ES-I3 (cell line): ENCODE measurements around the gene PIGR.
"Not testable (repeated sequence)": the region's sequence is repeated elsewhere in the genome, so short reads cannot be mapped to it uniquely, and the experiment has no call there.

Experiments used
- H3K36me3 ChIP-seq: 2 replicates; pipeline ENCODE4 v1.6.1; 2013; ENCODE audit warnings: mild to moderate bottlenecking, low read length, control low read depth, moderate library complexity; ENCODE audit not compliant: insufficient read depth
- H3K4me1 ChIP-seq: 2 replicates; pipeline ENCODE4 v1.6.1; 2013; ENCODE audit warnings: mild to moderate bottlenecking, control low read depth, low read length; ENCODE audit not compliant: insufficient read depth
- H3K9ac ChIP-seq: 2 replicates; pipeline ENCODE4 v1.6.1; 2013; ENCODE audit warnings: low read depth, mild to moderate bottlenecking, low read length, moderate library complexity
- H3K9me3 ChIP-seq: 2 replicates; pipeline ENCODE4 v1.6.1; 2013; ENCODE audit warnings: mild to moderate bottlenecking, low read length, moderate library complexity; ENCODE audit not compliant: control insufficient read depth, insufficient read depth

The PIGR gene

GRCh38 chr1:206932177-206932576 lies 14.1 kb downstream of the PIGR start:
- Histone ChIP-seq H3K4me1 (no peaks in the 10 kb centered on the region), H3K36me3 (no peaks in the 10 kb centered on the region), H3K9ac (no peak overlapping the region), H3K9me3 (no peaks in the 10 kb centered on the region)

GRCh38 chr1:206931709-206932108 lies 14.6 kb downstream of the PIGR start:
- Histone ChIP-seq H3K4me1 (no peaks in the 10 kb centered on the region), H3K9ac (no peak overlapping the region), H3K36me3 (no peaks in the 10 kb centered on the region), H3K9me3 (no peaks in the 10 kb centered on the region)

- H3K36me3 ChIP-seq = no peaks in the 10 kb centered on the region
- no peak overlapping the region for H3K9ac ChIP-seq
Measured at GRCh38 chr1:206930210-206930798, 16.0 kb downstream of the PIGR start.

GRCh38 chr1:206929524-206929923 lies 16.7 kb downstream of the PIGR start:
- H3K36me3 ChIP-seq = no peaks in the 10 kb centered on the region
- H3K9me3 ChIP-seq = no peaks in the 10 kb centered on the region
- no peak overlapping the region for H3K9ac ChIP-seq
- no peaks in the 10 kb centered on the region for H3K4me1 ChIP-seq

More at GRCh38 chr1:206930210-206930798, 16.0 kb downstream of the PIGR start:
- Histone ChIP-seq H3K9me3 (no peaks in the 10 kb centered on the region), H3K4me1 (no peaks in the 10 kb centered on the region)

GRCh38 chr1:206926286-206926685 lies 20.0 kb downstream of the PIGR start:
- Histone ChIP-seq H3K36me3 (no peaks in the 10 kb centered on the region), H3K9me3 (no peaks in the 10 kb centered on the region), H3K9ac (no peak overlapping the region), H3K4me1 (no peaks in the 10 kb centered on the region)

GRCh38 chr1:206925106-206925736 lies 21.0 kb downstream of the PIGR start:
- H3K9me3 ChIP-seq = no peaks in the 10 kb centered on the region
- H3K36me3 ChIP-seq = no peaks in the 10 kb centered on the region
- H3K4me1 ChIP-seq = no peaks in the 10 kb centered on the region
- H3K9ac ChIP-seq = no peak overlapping the region

- Histone ChIP-seq H3K36me3 (no peaks in the 10 kb centered on the region), H3K4me1 (no peaks in the 10 kb centered on the region), H3K9me3 (no peaks in the 10 kb centered on the region), H3K9ac (no peak overlapping the region)
Measured at GRCh38 chr1:206924592-206925105, 21.6 kb downstream of the PIGR start.

GRCh38 chr1:206923961-206924557 lies 22.2 kb downstream of the PIGR start:
- H3K4me1 ChIP-seq, H3K9me3 ChIP-seq, H3K36me3 ChIP-seq, H3K9ac ChIP-seq: not testable (repeated sequence)

GRCh38 chr1:206923009-206923960 lies 23.0 kb downstream of the PIGR start:
- Histone ChIP-seq H3K4me1 (no peaks in the 10 kb centered on the region), H3K9ac (no peak overlapping the region), H3K36me3 (no peaks in the 10 kb centered on the region), H3K9me3 (no peaks in the 10 kb centered on the region)

- no peaks in the 10 kb centered on the region for H3K9me3 ChIP-seq
- H3K36me3 ChIP-seq = no peaks in the 10 kb centered on the region
- no peak overlapping the region for H3K9ac ChIP-seq
- H3K4me1 ChIP-seq = no peaks in the 10 kb centered on the region
Measured at GRCh38 chr1:206922524-206922923, 23.7 kb downstream of the PIGR start.

GRCh38 chr1:206921772-206922265 lies 24.4 kb downstream of the PIGR start, which contains the start of gene FCMR:
Gene FCMR, minus strand, starts transcription at chr1:206921941. Its CDS starts 87 bp downstream, at chr1:206921854.
- H3K9ac ChIP-seq = no peak within 1 kb of the TSS
- no peaks in the 10 kb centered on the region for H3K36me3 ChIP-seq
- no peaks in the 10 kb centered on the region for H3K9me3 ChIP-seq
- H3K4me1 ChIP-seq = no peaks in the 10 kb centered on the region

- Histone ChIP-seq H3K9me3 (no peaks in the 10 kb centered on the region), H3K4me1 (no peaks in the 10 kb centered on the region), H3K36me3 (no peaks in the 10 kb centered on the region), H3K9ac (no peak overlapping the region)
Measured at GRCh38 chr1:206918076-206918475, 28.2 kb downstream of the PIGR start.

- Histone ChIP-seq H3K9me3 (no peaks in the 10 kb centered on the region), H3K36me3 (no peaks in the 10 kb centered on the region), H3K9ac (no peak overlapping the region), H3K4me1 (no peaks in the 10 kb centered on the region)
Measured at GRCh38 chr1:206916000-206916709, 30.1 kb downstream of the PIGR start.
